ENCODE data around the gene PPIG.
"Not testable (repeated sequence)": the region's sequence is repeated elsewhere in the genome, so short reads cannot be mapped to it uniquely, and the experiment has no call there.

Gene PPIG

GRCh38 chr2:169615982-169616381, 31.8 kb downstream of the PPIG start:
- H3K27ac ChIP-seq (ENCODE audit: low read depth, low read length); H2AK5ac ChIP-seq (ENCODE audit: low read length); H3K9ac ChIP-seq (ENCODE audit: low read length); H3K4me2 ChIP-seq (ENCODE audit: low read length); H3K4me3 ChIP-seq (ENCODE audit: low read depth, low read length); H3K14ac ChIP-seq (ENCODE audit: low read length); H2AFZ ChIP-seq (ENCODE audit: insufficient read depth, low read length, poor library complexity); DNase-seq; H3K4me1 ChIP-seq (ENCODE audit: control insufficient read depth in 1 of 2, insufficient read depth in 2 of 2, low read length in 2 of 2); H4K12ac ChIP-seq (ENCODE audit: low read depth, low read length); H3K79me2 ChIP-seq (ENCODE audit: control insufficient read depth, insufficient read depth, low read length, poor library complexity); H3K27me3 ChIP-seq (ENCODE audit: insufficient read depth, low read length); H2BK5ac ChIP-seq (ENCODE audit: low read depth, low read length, poor library complexity); H2BK12ac ChIP-seq (ENCODE audit: low read length); H4K91ac ChIP-seq (ENCODE audit: low read depth, low read length); H3K4ac ChIP-seq (ENCODE audit: low read depth, low read length); H2BK120ac ChIP-seq (ENCODE audit: insufficient read depth, low read length, poor library complexity); H3K23ac ChIP-seq (ENCODE audit: low read length); H3K18ac ChIP-seq (ENCODE audit: low read length); H3K79me1 ChIP-seq (ENCODE audit: low read length); H4K8ac ChIP-seq (ENCODE audit: low read depth, low read length); H3K9me3 ChIP-seq (ENCODE audit: insufficient read depth, low read depth, low read length): not testable (repeated sequence)
- WGBS (ENCODE audit: extremely low coverage, insufficient coverage, insufficient read length), result no CpG with 5 or more reads among the region's 1 CpG
- H3K36me3 ChIP-seq (ENCODE audit: control insufficient read depth in 1 of 2, insufficient read depth in 2 of 2, low read length in 2 of 2), result peaks cover 8 to 14% of the 10 kb centered on the region in 2 experiments

GRCh38 chr2:169619946-169620345, 35.8 kb downstream of the PPIG start:
- Histone ChIP-seq H3K9ac (ENCODE audit: low read length) (no peak overlapping the region), H3K14ac (ENCODE audit: low read length) (no peak overlapping the region), H3K79me2 (ENCODE audit: control insufficient read depth, insufficient read depth, low read length, poor library complexity) (no peaks in the 10 kb centered on the region), H3K36me3 (ENCODE audit: control insufficient read depth in 1 of 2, insufficient read depth in 2 of 2, low read length in 2 of 2) (peaks cover 6% of the 10 kb centered on the region in 2 experiments), H4K91ac (ENCODE audit: low read depth, low read length) (no peak overlapping the region), H3K27ac (ENCODE audit: low read depth, low read length) (no peak overlapping the region), H3K4me3 (ENCODE audit: low read depth, low read length) (no peak overlapping the region), H4K12ac (ENCODE audit: low read depth, low read length) (no peak overlapping the region), H2BK120ac (ENCODE audit: insufficient read depth, low read length, poor library complexity) (no peak overlapping the region), H2BK5ac (ENCODE audit: low read depth, low read length, poor library complexity) (no peak overlapping the region), H3K9me3 (ENCODE audit: insufficient read depth, low read depth, low read length) (no peaks in the 10 kb centered on the region), H3K4me2 (ENCODE audit: low read length) (no peak overlapping the region), H4K8ac (ENCODE audit: low read depth, low read length) (no peak overlapping the region), H3K4ac (ENCODE audit: low read depth, low read length) (no peak overlapping the region), H3K79me1 (ENCODE audit: low read length) (no peaks in the 10 kb centered on the region), H3K4me1 (ENCODE audit: control insufficient read depth in 1 of 2, insufficient read depth in 2 of 2, low read length in 2 of 2) (no peaks in the 10 kb centered on the region), H2AFZ (ENCODE audit: insufficient read depth, low read length, poor library complexity) (no peak overlapping the region), H3K27me3 (ENCODE audit: insufficient read depth, low read length) (no peaks in the 10 kb centered on the region), H2AK5ac (ENCODE audit: low read length) (no peak overlapping the region), H2BK12ac (ENCODE audit: low read length) (no peak overlapping the region), H3K18ac (ENCODE audit: low read length) (no peak overlapping the region), H3K23ac (ENCODE audit: low read length) (no peak overlapping the region)
- DNase-seq, result no peak
- no CpG with 5 or more reads among the region's 3 CpGs for WGBS (ENCODE audit: extremely low coverage, insufficient coverage, insufficient read length)

- H3K14ac ChIP-seq (ENCODE audit: low read length), result no peak overlapping the region
- no peak overlapping the region for H3K9ac ChIP-seq (ENCODE audit: low read length)
- no peak overlapping the region for H2BK120ac ChIP-seq (ENCODE audit: insufficient read depth, low read length, poor library complexity)
- WGBS (ENCODE audit: extremely low coverage, insufficient coverage, insufficient read length), result no CpG with 5 or more reads among the region's 1 CpG
- H4K12ac ChIP-seq (ENCODE audit: low read depth, low read length), result no peak overlapping the region
- no peaks in the 10 kb centered on the region for H3K27me3 ChIP-seq (ENCODE audit: insufficient read depth, low read length)
- H3K9me3 ChIP-seq (ENCODE audit: insufficient read depth, low read depth, low read length), result no peaks in the 10 kb centered on the region
- no peak overlapping the region for H4K91ac ChIP-seq (ENCODE audit: low read depth, low read length)
- no peaks in the 10 kb centered on the region for H3K4me1 ChIP-seq (ENCODE audit: control insufficient read depth in 1 of 2, insufficient read depth in 2 of 2, low read length in 2 of 2)
- no peak overlapping the region for H2AK5ac ChIP-seq (ENCODE audit: low read length)
- no peak overlapping the region for H3K4me3 ChIP-seq (ENCODE audit: low read depth, low read length)
- H2BK5ac ChIP-seq (ENCODE audit: low read depth, low read length, poor library complexity), result no peak overlapping the region
- H3K27ac ChIP-seq (ENCODE audit: low read depth, low read length), result no peak overlapping the region
- no peaks in the 10 kb centered on the region for H3K79me2 ChIP-seq (ENCODE audit: control insufficient read depth, insufficient read depth, low read length, poor library complexity)
- no peak overlapping the region for H3K4me2 ChIP-seq (ENCODE audit: low read length)
- H3K23ac ChIP-seq (ENCODE audit: low read length), result no peak overlapping the region
- DNase-seq, result no peak
- no peak overlapping the region for H3K4ac ChIP-seq (ENCODE audit: low read depth, low read length)
- H3K18ac ChIP-seq (ENCODE audit: low read length), result no peak overlapping the region
- H4K8ac ChIP-seq (ENCODE audit: low read depth, low read length), result no peak overlapping the region
- H3K79me1 ChIP-seq (ENCODE audit: low read length), result no peaks in the 10 kb centered on the region
- no peak overlapping the region for H2BK12ac ChIP-seq (ENCODE audit: low read length)
- peaks cover 2 to 4% of the 10 kb centered on the region in 2 experiments for H3K36me3 ChIP-seq (ENCODE audit: control insufficient read depth in 1 of 2, insufficient read depth in 2 of 2, low read length in 2 of 2)
- H2AFZ ChIP-seq (ENCODE audit: insufficient read depth, low read length, poor library complexity), result no peak overlapping the region
Measured at GRCh38 chr2:169620509-169620908, 36.4 kb downstream of the PPIG start.

- Histone ChIP-seq H2BK5ac (ENCODE audit: low read depth, low read length, poor library complexity) (no peak overlapping the region), H2AK5ac (ENCODE audit: low read length) (no peak overlapping the region), H3K9me3 (ENCODE audit: insufficient read depth, low read depth, low read length) (no peaks in the 10 kb centered on the region), H3K4me1 (ENCODE audit: control insufficient read depth in 1 of 2, insufficient read depth in 2 of 2, low read length in 2 of 2) (no peaks in the 10 kb centered on the region), H3K4me2 (ENCODE audit: low read length) (no peak overlapping the region), H3K18ac (ENCODE audit: low read length) (no peak overlapping the region), H2BK120ac (ENCODE audit: insufficient read depth, low read length, poor library complexity) (no peak overlapping the region), H2AFZ (ENCODE audit: insufficient read depth, low read length, poor library complexity) (no peak overlapping the region), H3K27me3 (ENCODE audit: insufficient read depth, low read length) (no peaks in the 10 kb centered on the region), H4K8ac (ENCODE audit: low read depth, low read length) (no peak overlapping the region), H3K27ac (ENCODE audit: low read depth, low read length) (no peak overlapping the region), H4K12ac (ENCODE audit: low read depth, low read length) (no peak overlapping the region), H3K4me3 (ENCODE audit: low read depth, low read length) (no peak overlapping the region), H3K9ac (ENCODE audit: low read length) (no peak overlapping the region), H3K79me1 (ENCODE audit: low read length) (no peaks in the 10 kb centered on the region), H3K23ac (ENCODE audit: low read length) (no peak overlapping the region), H3K14ac (ENCODE audit: low read length) (no peak overlapping the region), H4K91ac (ENCODE audit: low read depth, low read length) (no peak overlapping the region), H3K4ac (ENCODE audit: low read depth, low read length) (no peak overlapping the region), H3K36me3 (ENCODE audit: control insufficient read depth in 1 of 2, insufficient read depth in 2 of 2, low read length in 2 of 2) (peaks cover 2 to 10% of the 10 kb centered on the region in 2 experiments), H2BK12ac (ENCODE audit: low read length) (no peak overlapping the region), H3K79me2 (ENCODE audit: control insufficient read depth, insufficient read depth, low read length, poor library complexity) (no peaks in the 10 kb centered on the region)
- DNase-seq, result no peak
- whole genome bisulfite sequencing (ENCODE audit: extremely low coverage, insufficient coverage, insufficient read length), result no CpG with 5 or more reads among the region's 4 CpGs
Measured at GRCh38 chr2:169623235-169623634, 39.1 kb downstream of the PPIG start.
